Measurements from ENCODE around the gene CD9.

- TF ChIP-seq, protein P1, sequence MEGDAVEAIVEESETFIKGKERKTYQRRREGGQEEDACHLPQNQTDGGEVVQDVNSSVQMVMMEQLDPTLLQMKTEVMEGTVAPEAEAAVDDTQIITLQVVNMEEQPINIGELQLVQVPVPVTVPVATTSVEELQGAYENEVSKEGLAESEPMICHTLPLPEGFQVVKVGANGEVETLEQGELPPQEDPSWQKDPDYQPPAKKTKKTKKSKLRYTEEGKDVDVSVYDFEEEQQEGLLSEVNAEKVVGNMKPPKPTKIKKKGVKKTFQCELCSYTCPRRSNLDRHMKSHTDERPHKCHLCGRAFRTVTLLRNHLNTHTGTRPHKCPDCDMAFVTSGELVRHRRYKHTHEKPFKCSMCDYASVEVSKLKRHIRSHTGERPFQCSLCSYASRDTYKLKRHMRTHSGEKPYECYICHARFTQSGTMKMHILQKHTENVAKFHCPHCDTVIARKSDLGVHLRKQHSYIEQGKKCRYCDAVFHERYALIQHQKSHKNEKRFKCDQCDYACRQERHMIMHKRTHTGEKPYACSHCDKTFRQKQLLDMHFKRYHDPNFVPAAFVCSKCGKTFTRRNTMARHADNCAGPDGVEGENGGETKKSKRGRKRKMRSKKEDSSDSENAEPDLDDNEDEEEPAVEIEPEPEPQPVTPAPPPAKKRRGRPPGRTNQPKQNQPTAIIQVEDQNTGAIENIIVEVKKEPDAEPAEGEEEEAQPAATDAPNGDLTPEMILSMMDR (IDR thresholded peaks at IDR 0.05; ENCODE audit: poor library complexity, severe bottlenecking): no peak
- TF ChIP-seq EP300 (conservative IDR thresholded peaks at IDR 0.05; ENCODE audit: poor library complexity, severe bottlenecking) (no peak), POLR2AphosphoS5 (IDR thresholded peaks at IDR 0.05) (no peak), EZH2 (IDR thresholded peaks at IDR 0.05; ENCODE audit: borderline replicate concordance, insufficient read depth, low read length, poor library complexity, severe bottlenecking) (no peak), SMC3 (conservative IDR thresholded peaks at IDR 0.05; ENCODE audit: poor library complexity) (no peak), TAF1 (IDR thresholded peaks at IDR 0.05; ENCODE audit: low read depth) (no peak), REST (IDR thresholded peaks at IDR 0.05; ENCODE audit: borderline replicate concordance) (no peak), MXI1 (conservative IDR thresholded peaks at IDR 0.05; ENCODE audit: poor library complexity, severe bottlenecking) (no peak), RAD21 (conservative IDR thresholded peaks at IDR 0.05) (no peak)
These were observed 66.4 kb downstream of the CD9 start for GRCh38 chr12:6266541-6266966.
